HG03342 (cell line): ENCODE data around the gene MEGF11.

Experiments
- ATAC-seq: cut with Tn5 transposase; IDR thresholded peaks from one replicate; pipeline ENCODE4 v1.9.1; 2021; ENCODE audit warnings: mild to moderate bottlenecking, moderate library complexity; ENCODE audit not compliant: unreplicated experiment

MEGF11 gene

DNA sequence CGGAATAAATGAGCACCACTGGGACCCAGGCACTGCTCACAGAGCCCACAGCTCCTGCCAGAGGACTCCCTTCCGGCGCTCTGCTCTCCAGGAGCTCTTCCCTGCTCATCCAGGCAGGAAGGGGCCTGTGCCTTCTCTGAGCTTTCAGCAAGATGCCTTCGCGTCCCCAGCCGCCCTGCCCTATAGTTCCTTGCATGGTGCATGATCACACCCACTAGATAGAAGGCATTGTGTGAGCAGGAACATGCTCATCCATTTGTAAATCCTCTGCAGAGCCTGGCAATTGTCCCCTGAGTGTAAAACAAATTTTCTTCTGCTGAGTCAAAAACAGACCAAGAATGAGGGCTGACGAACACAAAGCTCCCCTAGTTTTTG lies 181.6 kb downstream of the MEGF11 start:
- no peak for ATAC-seq

DNA sequence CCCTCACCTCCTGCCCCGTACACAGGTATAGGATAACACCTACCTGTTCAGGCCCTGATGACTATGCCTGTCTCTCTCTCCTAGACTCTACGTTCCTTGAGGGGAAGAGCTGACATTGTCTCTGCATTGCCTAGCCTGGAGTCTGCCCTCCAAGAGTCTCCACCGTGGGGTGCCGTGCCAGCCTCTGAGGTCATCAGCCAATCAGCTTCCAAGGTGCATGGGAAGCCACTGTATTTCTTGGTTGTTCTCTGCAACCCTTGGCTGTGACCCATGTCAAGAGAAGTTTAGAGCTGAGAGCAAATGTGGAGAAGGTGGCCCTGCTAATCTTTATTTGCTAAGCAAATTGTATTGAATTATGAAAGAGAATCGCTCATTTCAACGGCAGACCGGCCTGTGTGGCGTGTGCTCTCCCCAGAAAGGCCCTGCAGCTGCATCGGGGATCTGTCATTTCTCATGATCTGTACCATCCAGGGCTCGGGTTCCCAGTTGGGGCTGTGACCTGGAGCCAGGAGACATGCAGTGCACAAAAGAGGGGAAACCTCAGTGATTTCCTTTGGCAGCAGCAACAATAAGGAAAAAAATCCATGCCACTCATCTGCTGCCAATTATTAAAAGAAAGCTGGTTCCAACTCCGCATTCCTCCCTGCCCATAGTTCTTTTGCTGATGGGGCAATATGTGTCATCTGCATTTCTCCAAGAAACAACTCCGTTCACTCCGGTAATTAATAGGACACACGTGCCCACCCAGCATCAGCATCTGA lies 182.2 kb downstream of the MEGF11 start:
- no peak for ATAC-seq

DNA sequence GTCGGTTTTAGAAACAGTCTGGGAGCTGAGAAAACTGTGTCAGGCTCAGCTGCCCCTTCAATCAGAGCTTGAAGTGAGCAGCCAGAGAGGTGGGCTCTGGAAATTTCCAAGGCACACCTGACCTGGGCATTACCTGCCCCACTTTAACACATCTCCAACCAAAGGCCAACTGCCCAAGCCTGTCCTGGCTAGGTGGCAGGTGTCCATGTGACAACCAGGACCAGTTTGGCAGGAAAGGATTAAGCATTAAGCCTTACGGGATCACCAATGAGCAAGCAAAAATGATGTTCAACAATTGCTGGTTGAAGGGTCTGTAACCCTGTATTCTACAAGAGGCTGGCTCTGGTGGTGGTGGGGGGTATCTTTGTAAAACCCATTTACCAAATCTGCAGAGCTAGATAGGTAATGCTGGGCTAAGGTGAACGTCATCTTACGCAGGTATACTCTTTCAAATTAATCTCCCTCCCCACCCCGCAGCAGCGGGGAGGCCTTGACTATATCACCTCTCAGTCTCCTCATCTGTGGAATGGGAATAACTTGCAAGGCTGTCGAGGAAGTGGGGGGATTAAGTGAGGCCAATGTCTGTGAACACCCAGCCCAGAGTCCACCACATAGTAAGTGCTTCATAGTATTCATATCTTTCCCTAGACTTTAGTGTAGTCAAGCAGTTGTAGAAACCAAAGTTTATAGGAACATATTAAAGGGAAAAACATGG lies 183.2 kb downstream of the MEGF11 start:
- no peak for ATAC-seq

GRCh38 chr15:66069751-66070150 lies 183.8 kb downstream of the MEGF11 start:
- ATAC-seq = no peak

DNA sequence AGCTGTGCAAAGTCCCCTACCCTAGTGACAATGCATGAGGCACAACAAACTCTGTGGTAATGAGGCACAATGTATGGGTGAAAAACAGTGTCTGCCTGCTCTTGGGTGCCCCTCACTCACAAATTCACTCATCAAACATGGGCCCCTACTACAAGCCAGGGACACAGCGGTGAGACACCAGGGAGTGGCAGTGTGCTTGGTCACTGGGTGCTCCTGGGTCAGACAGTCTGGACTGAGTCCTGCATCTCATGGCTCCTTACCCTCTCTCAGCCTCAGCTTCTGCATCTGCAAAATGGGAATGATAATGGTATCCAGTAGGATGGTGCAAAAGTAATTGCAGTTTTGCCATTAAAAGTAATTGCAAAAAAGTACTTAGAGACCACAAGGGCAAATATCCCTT lies 184.7 kb downstream of the MEGF11 start:
- ATAC-seq = no peak

- ATAC-seq = no peak
Observed at GRCh38 chr15:66067687-66068086, 185.9 kb downstream of the MEGF11 start.

DNA sequence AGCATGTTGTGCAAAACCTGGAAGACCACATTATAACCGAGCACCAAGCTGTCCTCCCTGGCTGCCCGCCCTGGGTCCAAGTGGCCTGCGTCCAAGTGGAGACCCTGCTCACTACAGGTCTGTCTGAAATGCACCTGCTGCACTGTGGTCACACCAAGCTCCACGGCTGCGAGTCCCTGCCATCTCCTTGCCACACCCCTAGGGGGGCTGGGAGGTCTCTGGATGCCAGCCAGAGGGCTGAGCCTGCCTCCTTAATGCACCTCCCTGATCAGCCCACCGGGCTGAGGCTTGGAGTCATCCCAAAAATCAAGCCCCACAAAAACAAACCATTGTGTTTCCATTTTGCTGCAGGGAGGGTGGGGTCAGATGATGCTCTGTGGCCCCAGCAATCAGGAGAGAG lies 187.1 kb downstream of the MEGF11 start:
- ATAC-seq = no peak

DNA sequence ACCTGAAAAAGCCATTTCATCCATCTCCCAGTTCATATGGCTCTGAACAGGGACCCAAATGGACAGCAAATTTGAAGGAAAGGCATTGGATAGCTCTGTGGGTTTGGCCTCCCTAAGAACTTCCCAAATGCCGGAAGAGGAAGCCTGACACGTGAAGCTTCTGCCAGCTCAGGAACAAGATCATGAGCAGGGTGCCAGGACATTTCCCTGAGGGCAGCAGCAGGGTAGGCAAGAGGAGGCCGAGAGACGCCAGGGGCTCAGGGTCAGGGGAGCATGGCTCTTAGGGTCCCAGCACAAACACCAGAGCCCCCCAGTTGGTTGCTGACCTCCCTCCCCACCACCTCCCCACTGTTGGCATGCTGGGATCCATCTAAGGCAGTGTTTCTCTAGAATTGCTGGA lies 187.5 kb downstream of the MEGF11 start:
- ATAC-seq = no peak

- ATAC-seq = no peak
Observed at GRCh38 chr15:66065325-66065724, 188.2 kb downstream of the MEGF11 start.

- ATAC-seq = no peak
Observed at GRCh38 chr15:66063147-66063546, 190.4 kb downstream of the MEGF11 start.

GRCh38 chr15:66057089-66057488 lies 196.5 kb downstream of the MEGF11 start:
- no peak for ATAC-seq

- no peak for ATAC-seq
Observed at GRCh38 chr15:66053991-66054390, 199.6 kb downstream of the MEGF11 start.

DNA sequence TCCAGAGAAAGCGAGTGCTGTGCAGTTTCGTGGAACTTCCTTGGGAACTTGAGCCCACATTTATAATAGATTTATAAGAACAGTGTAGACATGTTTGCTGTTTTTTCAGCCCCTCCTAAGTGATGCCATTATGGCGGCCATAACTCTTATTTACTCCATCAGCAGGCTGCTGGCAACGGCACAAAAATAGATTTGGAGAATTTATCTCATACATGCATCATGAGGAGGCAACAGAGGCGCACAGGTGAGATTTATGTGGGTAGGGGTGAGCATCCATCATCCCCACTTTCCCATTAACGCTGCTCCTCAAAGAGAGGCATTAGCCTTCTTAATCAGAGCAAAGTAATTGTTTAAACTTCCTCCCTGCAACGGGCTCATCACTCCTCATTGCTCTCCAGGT lies 201.7 kb downstream of the MEGF11 start:
- ATAC-seq = no peak

GRCh38 chr15:66050264-66050663 lies 203.3 kb downstream of the MEGF11 start:
- no peak for ATAC-seq

DNA sequence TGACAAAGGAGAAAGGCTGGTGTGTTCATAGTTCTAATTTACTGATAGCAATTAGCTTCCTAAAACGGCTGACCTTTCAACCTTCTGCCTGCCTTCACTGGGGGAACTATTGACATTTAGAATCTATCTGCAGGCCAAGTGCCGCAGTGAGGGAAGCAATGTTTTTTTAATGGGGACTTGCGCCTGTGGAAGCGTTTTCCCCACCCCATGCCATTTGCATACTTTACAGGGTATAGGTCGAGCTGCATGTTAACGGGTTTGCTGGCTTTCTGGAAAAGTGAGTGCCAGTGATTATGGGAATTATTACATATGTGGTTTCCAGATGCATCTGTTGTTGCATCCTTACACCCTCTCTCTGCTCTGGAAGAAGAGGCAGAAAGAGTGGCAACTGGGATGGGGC lies 204.2 kb downstream of the MEGF11 start:
- ATAC-seq = no peak

- no peak for ATAC-seq
Observed at GRCh38 chr15:66047321-66048024, 206.1 kb downstream of the MEGF11 start.

- ATAC-seq = no peak
Observed at GRCh38 chr15:66046751-66047150, 206.8 kb downstream of the MEGF11 start.

GRCh38 chr15:66046326-66046725 lies 207.2 kb downstream of the MEGF11 start:
- ATAC-seq = no peak

DNA sequence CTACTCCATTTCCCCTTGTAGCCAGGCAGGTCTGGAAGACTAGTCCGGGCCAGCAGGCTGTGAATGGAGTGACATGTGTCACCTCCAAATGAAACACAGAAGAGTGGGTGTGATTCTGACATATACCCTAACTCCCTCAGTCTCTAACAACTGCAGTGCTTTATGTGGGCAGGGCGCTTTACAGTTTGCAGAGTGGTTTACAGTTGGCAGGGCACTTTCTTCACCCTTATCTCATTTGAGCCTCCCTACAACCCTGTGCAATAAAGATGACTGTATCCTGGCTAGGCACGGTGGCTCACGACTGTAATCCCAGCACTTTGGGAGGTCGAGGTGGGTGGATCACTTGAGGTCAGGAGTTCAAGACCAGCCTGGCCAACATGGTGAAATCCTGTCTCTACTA lies 208.0 kb downstream of the MEGF11 start:
- ATAC-seq = no peak

GRCh38 chr15:66044837-66045236 lies 208.7 kb downstream of the MEGF11 start:
- ATAC-seq = no peak

GRCh38 chr15:66043264-66043663 lies 210.3 kb downstream of the MEGF11 start:
- ATAC-seq = no peak

- ATAC-seq = no peak
Observed at GRCh38 chr15:66042624-66043023, 210.9 kb downstream of the MEGF11 start.
